Measurements from ENCODE around the gene RSRC1. TPM values are rescaled to one million over a fixed set of nuclear protein-coding genes. Genes with fewer than 3 reads are reported as not detected.
"Not testable (repeated sequence)": the region's sequence is repeated elsewhere in the genome, so short reads cannot be mapped to it uniquely, and the experiment has no call there.

The RSRC1 gene
- total and polyA plus RNA-seq, 9 donors, result 20.6 to 41.2 (median 22.2) TPM

DNA sequence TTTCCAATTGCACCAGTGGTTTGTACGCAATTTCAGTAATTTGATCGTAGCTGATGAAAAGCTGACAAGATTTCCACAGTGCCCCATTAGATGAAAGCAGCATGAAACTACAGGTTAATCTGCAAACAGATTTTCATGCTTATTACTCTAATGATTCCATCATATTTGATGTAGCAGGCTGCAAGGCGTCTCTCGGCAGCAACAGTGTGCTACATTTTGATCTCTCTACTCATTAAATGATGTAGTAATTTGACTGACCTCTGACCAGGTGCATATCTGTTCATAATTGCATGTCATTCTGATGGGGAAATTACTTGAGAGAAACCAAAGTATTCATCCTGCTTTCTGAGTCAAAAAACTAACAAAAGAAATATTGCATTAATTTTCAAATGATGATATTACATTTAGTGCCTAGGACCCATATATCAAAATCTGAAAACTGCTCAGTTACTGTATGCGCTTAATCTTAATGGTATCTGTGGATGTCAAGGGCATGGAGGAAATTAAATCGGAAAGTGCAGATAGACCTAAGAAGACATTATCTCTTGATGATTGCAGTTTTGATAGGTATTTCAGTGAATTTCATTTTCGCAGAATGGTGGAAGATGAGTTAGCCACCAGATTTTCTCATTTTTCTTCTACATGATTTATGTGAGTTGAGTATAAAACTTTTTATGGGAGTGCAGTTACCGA lies 198.5 kb downstream of the RSRC1 start:
- Histone ChIP-seq H3K27ac (ENCODE audit: low read length) (no peak overlapping the region), H3K4me3 (ENCODE audit: low read length) (no peak overlapping the region), H3K4me1 (ENCODE audit: control insufficient read depth, insufficient read depth, low read length) (no peaks in the 10 kb centered on the region), H3K27me3 (ENCODE audit: control insufficient read depth, insufficient read depth, low read length) (no peaks in the 10 kb centered on the region), H3K36me3 (ENCODE audit: control insufficient read depth, insufficient read depth, low read length) (no peaks in the 10 kb centered on the region), H3K9me3 (replicated peaks; ENCODE audit: control insufficient read depth, low read depth, low read length) (no peaks in the 10 kb centered on the region)
- WGBS (ENCODE audit: insufficient coverage), result 100% methylated on average over 1 of the region's 8 CpGs
- no peak for DNase-seq

DNA sequence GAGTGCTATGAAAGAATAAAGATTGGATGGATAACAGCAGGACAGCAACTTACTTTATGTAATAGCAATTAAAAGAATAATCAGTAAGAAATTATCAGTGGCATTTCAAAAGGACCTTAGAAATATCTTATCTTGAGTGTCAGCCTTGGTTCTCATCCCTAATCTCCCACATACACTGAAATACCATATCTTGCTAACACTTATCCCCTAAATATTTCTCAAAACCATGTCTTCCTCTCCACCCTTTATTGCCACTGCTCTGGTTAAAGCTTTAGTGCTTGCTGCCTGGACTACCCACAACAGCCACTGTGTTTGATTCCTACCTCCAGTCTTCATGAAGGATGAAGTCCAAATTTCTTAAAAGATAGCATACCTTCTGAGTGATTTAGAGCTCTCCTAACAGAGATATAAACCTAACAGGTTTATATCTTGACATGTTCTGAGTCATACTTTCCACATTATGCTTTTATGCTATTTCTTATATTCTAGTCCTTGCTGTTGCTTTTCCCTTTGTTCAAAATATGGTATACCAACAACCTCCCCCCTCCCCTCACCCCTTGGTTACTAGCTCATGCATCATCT lies 202.8 kb downstream of the RSRC1 start:
- H3K4me1 ChIP-seq (ENCODE audit: control insufficient read depth, insufficient read depth, low read length), result no peaks in the 10 kb centered on the region
- H3K27ac ChIP-seq (ENCODE audit: low read length), result no peak overlapping the region
- no peaks in the 10 kb centered on the region for H3K27me3 ChIP-seq (ENCODE audit: control insufficient read depth, insufficient read depth, low read length)
- no peaks in the 10 kb centered on the region for H3K9me3 ChIP-seq (replicated peaks; ENCODE audit: control insufficient read depth, low read depth, low read length)
- DNase-seq, result no peak
- no peak overlapping the region for H3K4me3 ChIP-seq (ENCODE audit: low read length)
- no peaks in the 10 kb centered on the region for H3K36me3 ChIP-seq (ENCODE audit: control insufficient read depth, insufficient read depth, low read length)

DNA sequence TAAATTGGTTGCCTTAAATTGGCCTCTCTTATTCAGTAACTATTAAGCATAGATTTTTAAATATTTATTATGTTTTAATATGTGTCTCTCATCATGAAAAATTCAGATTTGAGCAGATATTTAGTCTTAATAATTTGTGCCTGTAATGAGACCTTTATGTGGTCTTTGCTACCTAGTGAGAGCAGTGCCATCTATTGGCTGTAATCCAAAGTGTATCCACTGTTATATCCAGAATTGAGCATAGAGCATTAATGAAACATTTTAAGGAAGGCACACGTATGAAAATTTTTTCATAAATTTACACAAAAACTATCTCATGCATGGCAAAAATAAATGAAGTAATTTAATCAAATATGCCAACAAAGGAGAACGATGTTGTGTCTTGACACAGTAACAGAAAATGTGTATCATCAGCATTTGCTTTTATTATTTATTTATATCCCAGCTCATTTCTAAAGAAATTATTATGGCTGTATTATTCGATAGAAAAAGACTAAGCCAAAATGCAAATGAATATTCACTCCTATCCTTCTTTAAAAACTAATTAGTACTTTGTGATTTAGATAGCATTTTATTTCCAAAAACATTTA lies 203.5 kb downstream of the RSRC1 start:
- H3K27me3 ChIP-seq (ENCODE audit: control insufficient read depth, insufficient read depth, low read length), result no peaks in the 10 kb centered on the region
- no peaks in the 10 kb centered on the region for H3K9me3 ChIP-seq (replicated peaks; ENCODE audit: control insufficient read depth, low read depth, low read length)
- DNase-seq, result peak; percentile 15
- H3K4me1 ChIP-seq (ENCODE audit: control insufficient read depth, insufficient read depth, low read length), result no peaks in the 10 kb centered on the region
- H3K4me3 ChIP-seq (ENCODE audit: low read length), result no peak overlapping the region
- no CpG with 5 or more reads among the region's 3 CpGs for WGBS (ENCODE audit: insufficient coverage)
- no peaks in the 10 kb centered on the region for H3K36me3 ChIP-seq (ENCODE audit: control insufficient read depth, insufficient read depth, low read length)
- H3K27ac ChIP-seq (ENCODE audit: low read length), result no peak overlapping the region

GRCh38 chr3:158314426-158315357 lies 204.8 kb downstream of the RSRC1 start:
- no peak overlapping the region for H3K27ac ChIP-seq (ENCODE audit: low read length)
- WGBS (ENCODE audit: insufficient coverage), result no CpG with 5 or more reads among the region's 6 CpGs
- H3K4me3 ChIP-seq (ENCODE audit: low read length), result no peak overlapping the region
- H3K27me3 ChIP-seq (ENCODE audit: control insufficient read depth, insufficient read depth, low read length), result no peaks in the 10 kb centered on the region
- H3K4me1 ChIP-seq (ENCODE audit: control insufficient read depth, insufficient read depth, low read length), result no peaks in the 10 kb centered on the region
- H3K9me3 ChIP-seq (replicated peaks; ENCODE audit: control insufficient read depth, low read depth, low read length), result no peaks in the 10 kb centered on the region
- no peak for DNase-seq
- H3K36me3 ChIP-seq (ENCODE audit: control insufficient read depth, insufficient read depth, low read length), result no peaks in the 10 kb centered on the region

- not testable (repeated sequence) for H3K4me3 ChIP-seq (ENCODE audit: low read length); H3K27ac ChIP-seq (ENCODE audit: low read length); H3K4me1 ChIP-seq (ENCODE audit: control insufficient read depth, insufficient read depth, low read length); H3K36me3 ChIP-seq (ENCODE audit: control insufficient read depth, insufficient read depth, low read length); H3K9me3 ChIP-seq (replicated peaks; ENCODE audit: control insufficient read depth, low read depth, low read length); DNase-seq; H3K27me3 ChIP-seq (ENCODE audit: control insufficient read depth, insufficient read depth, low read length)
- WGBS (ENCODE audit: insufficient coverage), result 31% methylated on average over 16 of the region's 21 CpGs
Measured at GRCh38 chr3:158329696-158330441, 220.0 kb downstream of the RSRC1 start.

DNA sequence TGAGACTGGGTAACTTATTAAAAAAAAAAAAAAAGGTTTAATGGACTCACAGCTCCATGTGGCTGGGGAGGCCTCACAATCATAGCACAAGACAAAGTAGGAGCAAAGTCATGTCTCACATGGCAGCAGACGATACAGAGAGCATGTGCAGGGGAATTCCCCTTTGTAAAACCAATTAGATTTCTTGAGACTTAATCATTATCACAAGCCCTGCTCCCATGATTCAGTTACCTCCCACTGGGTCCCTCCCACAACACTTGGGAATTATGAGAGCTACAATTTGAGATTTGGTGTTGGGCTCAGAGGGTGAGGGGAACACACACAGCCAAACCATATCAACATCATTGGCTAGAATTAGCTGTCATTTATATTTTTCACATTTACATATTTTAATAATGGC lies 221.0 kb downstream of the RSRC1 start:
- Histone ChIP-seq H3K4me1 (ENCODE audit: control insufficient read depth, insufficient read depth, low read length) (no peaks in the 10 kb centered on the region), H3K27ac (ENCODE audit: low read length) (no peak overlapping the region), H3K4me3 (ENCODE audit: low read length) (no peak overlapping the region), H3K27me3 (ENCODE audit: control insufficient read depth, insufficient read depth, low read length) (no peaks in the 10 kb centered on the region), H3K36me3 (ENCODE audit: control insufficient read depth, insufficient read depth, low read length) (no peaks in the 10 kb centered on the region), H3K9me3 (replicated peaks; ENCODE audit: control insufficient read depth, low read depth, low read length) (no peaks in the 10 kb centered on the region)
- no peak for DNase-seq
- WGBS (ENCODE audit: insufficient coverage), result no CpG with 5 or more reads among the region's 1 CpG

- H3K27me3 ChIP-seq (ENCODE audit: control insufficient read depth, insufficient read depth, low read length), result no peaks in the 10 kb centered on the region
- H3K27ac ChIP-seq (ENCODE audit: low read length), result no peak overlapping the region
- no peaks in the 10 kb centered on the region for H3K4me1 ChIP-seq (ENCODE audit: control insufficient read depth, insufficient read depth, low read length)
- WGBS (ENCODE audit: insufficient coverage), result no CpG with 5 or more reads among the region's 1 CpG
- H3K9me3 ChIP-seq (replicated peaks; ENCODE audit: control insufficient read depth, low read depth, low read length), result no peaks in the 10 kb centered on the region
- H3K36me3 ChIP-seq (ENCODE audit: control insufficient read depth, insufficient read depth, low read length), result no peaks in the 10 kb centered on the region
- DNase-seq, result no peak
- H3K4me3 ChIP-seq (ENCODE audit: low read length), result no peak overlapping the region
Measured at GRCh38 chr3:158333736-158334135, 223.8 kb downstream of the RSRC1 start.

DNA sequence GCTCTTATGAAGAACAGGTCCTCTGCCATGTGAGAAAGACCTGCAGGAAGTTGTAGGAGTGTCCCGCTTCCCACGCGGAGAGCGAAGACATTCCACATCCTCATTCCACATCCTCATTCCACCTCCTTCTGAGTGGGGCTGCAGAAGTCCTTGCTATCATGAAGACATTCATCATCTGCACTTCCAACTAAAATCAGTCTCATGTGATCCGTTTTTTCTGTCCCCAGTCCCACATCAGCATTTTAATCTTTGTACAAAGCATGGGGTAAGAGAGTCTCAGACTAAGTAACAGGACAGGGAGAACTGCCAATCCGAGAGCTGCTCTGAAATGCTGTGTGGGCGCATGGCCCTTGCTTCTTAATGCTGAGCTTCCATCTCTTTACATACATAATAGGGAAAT lies 227.2 kb downstream of the RSRC1 start:
- no CpG with 5 or more reads among the region's 7 CpGs for WGBS (ENCODE audit: insufficient coverage)
- H3K9me3 ChIP-seq (replicated peaks; ENCODE audit: control insufficient read depth, low read depth, low read length), result no peaks in the 10 kb centered on the region

GRCh38 chr3:158339638-158340037 lies 229.7 kb downstream of the RSRC1 start:
- no peak overlapping the region for H3K27ac ChIP-seq (ENCODE audit: low read length)
- H3K9me3 ChIP-seq (replicated peaks; ENCODE audit: control insufficient read depth, low read depth, low read length), result no peaks in the 10 kb centered on the region
- no peak overlapping the region for H3K4me3 ChIP-seq (ENCODE audit: low read length)
- H3K36me3 ChIP-seq (ENCODE audit: control insufficient read depth, insufficient read depth, low read length), result no peaks in the 10 kb centered on the region
- no peaks in the 10 kb centered on the region for H3K27me3 ChIP-seq (ENCODE audit: control insufficient read depth, insufficient read depth, low read length)
- no peak for DNase-seq
- no peaks in the 10 kb centered on the region for H3K4me1 ChIP-seq (ENCODE audit: control insufficient read depth, insufficient read depth, low read length)

More for the DNA sequence above, 227.2 kb downstream of the RSRC1 start:
- DNase-seq, result peak; percentile 3
- no peaks in the 10 kb centered on the region for H3K4me1 ChIP-seq (ENCODE audit: control insufficient read depth, insufficient read depth, low read length)
- no peaks in the 10 kb centered on the region for H3K27me3 ChIP-seq (ENCODE audit: control insufficient read depth, insufficient read depth, low read length)
- H3K36me3 ChIP-seq (ENCODE audit: control insufficient read depth, insufficient read depth, low read length), result no peaks in the 10 kb centered on the region
- no peak overlapping the region for H3K4me3 ChIP-seq (ENCODE audit: low read length)
- H3K27ac ChIP-seq (ENCODE audit: low read length), result no peak overlapping the region

Measured in muscle of leg (tissue), 11 donors.